ENCODE measurements around the gene KYAT1. TPM values are rescaled to one million over a fixed set of nuclear protein-coding genes. Genes with fewer than 3 reads are reported as not detected.

Gene KYAT1
- total and polyA plus RNA-seq, 4 donors, result 8.9 to 20.5 (median 13.3) TPM

- DNase-seq (ENCODE audit: low read depth in 4 of 6, low spot score in 6 of 6), result no peak
- no peaks in the 10 kb centered on the region for H3K9me3 ChIP-seq (ENCODE audit: control insufficient read depth, insufficient read depth, low read length)
- WGBS (ENCODE audit: insufficient coverage), result 88% methylated on average over 15 of the region's 16 CpGs
- H3K36me3 ChIP-seq (ENCODE audit: control insufficient read depth, insufficient read depth, low read length), result peaks cover 70% of the 10 kb centered on the region
- no peak overlapping the region for H3K4me3 ChIP-seq (ENCODE audit: low read depth, low read length)
- H3K4me1 ChIP-seq (ENCODE audit: control insufficient read depth, insufficient read depth, low read length), result peaks cover 26% of the 10 kb centered on the region
- no peaks in the 10 kb centered on the region for H3K27me3 ChIP-seq (ENCODE audit: control insufficient read depth, insufficient read depth, low read length)
- H3K27ac ChIP-seq (ENCODE audit: low read depth, low read length), result no peak overlapping the region
Measured at GRCh38 chr9:128821584-128822406, 60.0 kb downstream of the KYAT1 start.

- Histone ChIP-seq H3K4me1 (ENCODE audit: control insufficient read depth, insufficient read depth, low read length) (peaks cover 26% of the 10 kb centered on the region), H3K27me3 (ENCODE audit: control insufficient read depth, insufficient read depth, low read length) (no peaks in the 10 kb centered on the region), H3K36me3 (ENCODE audit: control insufficient read depth, insufficient read depth, low read length) (peaks cover 61% of the 10 kb centered on the region), H3K4me3 (ENCODE audit: low read depth, low read length) (no peak overlapping the region), H3K9me3 (ENCODE audit: control insufficient read depth, insufficient read depth, low read length) (no peaks in the 10 kb centered on the region), H3K27ac (ENCODE audit: low read depth, low read length) (no peak overlapping the region)
- DNase-seq (ENCODE audit: low read depth in 4 of 6, low spot score in 6 of 6), result no peak
- 92% methylated on average over 24 of the region's 24 CpGs for WGBS (ENCODE audit: insufficient coverage)
Measured at GRCh38 chr9:128820665-128821583, 60.8 kb downstream of the KYAT1 start.

DNA sequence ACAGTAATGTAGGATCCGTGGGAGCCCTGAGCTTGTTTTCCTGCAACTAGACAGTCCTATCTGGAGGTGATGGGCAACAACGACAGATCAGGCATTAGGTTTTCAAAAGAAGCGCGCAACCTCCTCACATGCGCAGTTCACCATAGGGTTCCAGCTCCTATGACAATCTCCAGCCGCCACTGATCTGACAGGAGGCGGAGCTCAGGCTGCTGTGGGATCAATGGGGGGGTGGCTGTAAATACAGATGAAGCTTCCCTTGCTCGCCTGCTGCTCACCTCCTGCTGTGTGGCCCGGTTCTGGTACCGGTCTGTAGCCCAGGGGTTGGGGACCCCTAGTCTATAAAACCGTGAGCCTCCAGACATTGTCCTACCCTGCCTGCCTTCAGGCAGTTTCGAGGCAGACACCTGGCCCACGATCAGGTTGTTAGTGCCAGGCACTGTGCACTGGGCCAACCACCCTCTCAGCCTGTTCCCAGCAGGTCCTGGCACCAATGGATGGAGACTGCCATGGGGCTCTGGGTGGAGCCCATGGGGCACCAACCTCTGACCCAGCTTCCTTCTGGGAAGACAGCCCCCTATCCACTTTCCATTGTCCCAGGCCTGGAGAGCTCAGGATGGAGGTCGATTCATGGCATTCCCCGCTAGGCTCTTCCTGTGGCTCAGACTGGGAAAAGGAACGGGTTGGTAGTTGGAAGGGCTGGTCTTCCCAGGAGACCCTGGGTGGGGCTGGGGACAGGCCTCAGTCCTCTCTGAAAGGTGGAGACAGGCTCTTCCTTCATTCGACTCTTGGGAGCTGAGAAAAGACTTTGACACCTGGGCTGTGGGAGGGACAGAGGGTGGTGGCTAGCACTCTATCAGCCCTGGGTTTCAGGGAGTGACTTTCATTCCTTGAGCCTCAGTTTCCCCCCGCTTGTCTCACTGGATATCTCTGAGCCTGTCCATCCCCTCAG lies 61.8 kb downstream of the KYAT1 start:
- WGBS (ENCODE audit: insufficient coverage), result 64% methylated on average over 11 of the region's 18 CpGs
- Histone ChIP-seq H3K4me3 (ENCODE audit: low read depth, low read length) (peak overlapping the region; percentile 31), H3K36me3 (ENCODE audit: control insufficient read depth, insufficient read depth, low read length) (peaks cover 52% of the 10 kb centered on the region), H3K27ac (ENCODE audit: low read depth, low read length) (no peak overlapping the region), H3K9me3 (ENCODE audit: control insufficient read depth, insufficient read depth, low read length) (no peaks in the 10 kb centered on the region), H3K4me1 (ENCODE audit: control insufficient read depth, insufficient read depth, low read length) (peaks cover 26% of the 10 kb centered on the region), H3K27me3 (ENCODE audit: control insufficient read depth, insufficient read depth, low read length) (no peaks in the 10 kb centered on the region)
- peak in 3 of 6 donors; percentile 19 to 83 (median 45) for DNase-seq (ENCODE audit: low read depth in 4 of 6, low spot score in 6 of 6)

GRCh38 chr9:128818839-128819715 lies 62.7 kb downstream of the KYAT1 start:
- Histone ChIP-seq H3K36me3 (ENCODE audit: control insufficient read depth, insufficient read depth, low read length) (peaks cover 43% of the 10 kb centered on the region), H3K27me3 (ENCODE audit: control insufficient read depth, insufficient read depth, low read length) (no peaks in the 10 kb centered on the region), H3K9me3 (ENCODE audit: control insufficient read depth, insufficient read depth, low read length) (no peaks in the 10 kb centered on the region), H3K4me1 (ENCODE audit: control insufficient read depth, insufficient read depth, low read length) (peaks cover 26% of the 10 kb centered on the region), H3K27ac (ENCODE audit: low read depth, low read length) (no peak overlapping the region), H3K4me3 (ENCODE audit: low read depth, low read length) (peak overlapping the region; percentile 31)
- peak in 3 of 6 donors; percentile 19 to 73 (median 70) for DNase-seq (ENCODE audit: low read depth in 4 of 6, low spot score in 6 of 6)
- 4% methylated on average over 85 of the region's 90 CpGs for WGBS (ENCODE audit: insufficient coverage)

DNA sequence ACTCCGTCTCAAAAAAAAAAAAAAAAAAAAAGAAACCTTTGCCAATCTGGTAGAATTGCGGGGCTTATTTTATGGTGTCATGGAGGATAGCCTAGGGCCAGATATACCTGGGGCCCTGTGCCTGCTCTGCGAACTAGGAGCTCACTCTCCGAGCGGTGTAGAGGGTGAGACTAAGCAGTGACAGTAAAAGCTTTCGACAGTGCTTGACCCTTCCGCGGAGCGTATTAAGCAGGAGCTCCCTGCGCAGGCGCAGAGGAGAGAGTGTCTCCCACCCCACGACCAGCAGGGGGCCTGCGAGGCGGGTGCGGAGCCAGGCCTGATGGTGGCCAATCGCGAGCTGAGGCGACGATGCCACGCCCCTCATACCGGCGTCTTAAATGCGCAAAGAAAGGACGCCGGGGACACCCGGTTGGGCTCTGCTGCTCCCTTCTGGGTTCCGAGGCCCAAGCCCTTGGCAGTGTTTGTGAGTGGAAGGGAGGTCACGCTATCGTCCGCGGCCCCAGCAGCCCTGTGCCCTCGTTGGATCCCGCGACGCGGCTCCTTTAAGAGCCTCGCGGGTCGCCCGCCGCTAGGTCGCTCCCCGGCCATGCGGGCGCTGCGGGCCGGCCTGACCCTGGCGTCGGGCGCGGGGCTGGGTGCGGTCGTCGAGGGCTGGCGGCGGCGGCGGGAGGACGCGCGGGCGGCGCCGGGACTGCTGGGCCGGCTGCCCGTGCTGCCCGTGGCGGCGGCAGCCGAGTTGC lies 63.5 kb downstream of the KYAT1 start, which contains the start of gene ENDOG:
ENDOG (plus strand) TSS at position 402 of the 740 bp plus-strand sequence; CDS start at position 587, 185 bp downstream.
- WGBS (ENCODE audit: insufficient coverage), result under 1% methylated on average over 69 of the region's 70 CpGs
- H3K36me3 ChIP-seq (ENCODE audit: control insufficient read depth, insufficient read depth, low read length), result peaks cover 35% of the 10 kb centered on the region
- H3K27me3 ChIP-seq (ENCODE audit: control insufficient read depth, insufficient read depth, low read length), result no peaks in the 10 kb centered on the region
- peak; percentile 90 to 99 (median 96) for DNase-seq (ENCODE audit: low read depth in 4 of 6, low spot score in 6 of 6)
- H3K9me3 ChIP-seq (ENCODE audit: control insufficient read depth, insufficient read depth, low read length), result no peaks in the 10 kb centered on the region
- peak within 1 kb of the TSS; percentile 65 for H3K27ac ChIP-seq (ENCODE audit: low read depth, low read length)
- H3K4me3 ChIP-seq (ENCODE audit: low read depth, low read length), result peak within 1 kb of the TSS; percentile 65
- peaks cover 26% of the 10 kb centered on the region for H3K4me1 ChIP-seq (ENCODE audit: control insufficient read depth, insufficient read depth, low read length)

GRCh38 chr9:128810873-128811272 lies 70.9 kb downstream of the KYAT1 start:
- WGBS (ENCODE audit: insufficient coverage), result 90% methylated on average over 2 of the region's 5 CpGs

DNA sequence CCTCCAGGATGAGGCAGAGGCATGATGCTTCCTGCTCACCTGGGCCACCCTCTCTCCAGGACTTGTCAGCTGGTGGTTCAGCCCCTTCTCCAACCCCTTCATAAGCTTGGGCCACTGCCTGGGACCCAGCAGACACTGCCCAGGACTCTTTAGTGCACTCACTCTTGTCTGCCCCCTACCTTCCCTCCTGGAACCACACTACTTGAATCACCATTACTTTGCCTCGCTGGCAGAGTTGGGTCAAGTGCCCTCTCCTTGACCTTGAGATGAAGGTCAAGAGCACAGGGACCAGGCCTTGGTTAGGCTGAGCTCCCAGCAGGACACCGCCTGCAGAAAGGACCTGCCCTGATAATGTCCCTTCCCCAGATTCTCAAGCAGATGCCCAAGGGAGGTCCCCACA lies 71.9 kb downstream of the KYAT1 start:
- 75% methylated on average over 2 of the region's 2 CpGs for WGBS (ENCODE audit: insufficient coverage)
- no peak overlapping the region for H3K27ac ChIP-seq (ENCODE audit: low read depth, low read length)

More at GRCh38 chr9:128810873-128811272, 70.9 kb downstream of the KYAT1 start:
- DNase-seq (ENCODE audit: low read depth in 4 of 6, low spot score in 6 of 6), result no peak
- no peaks in the 10 kb centered on the region for H3K4me1 ChIP-seq (ENCODE audit: control insufficient read depth, insufficient read depth, low read length)
- H3K9me3 ChIP-seq (ENCODE audit: control insufficient read depth, insufficient read depth, low read length), result no peaks in the 10 kb centered on the region
- H3K4me3 ChIP-seq (ENCODE audit: low read depth, low read length), result no peak overlapping the region
- H3K36me3 ChIP-seq (ENCODE audit: control insufficient read depth, insufficient read depth, low read length), result peaks cover 38% of the 10 kb centered on the region
- H3K27ac ChIP-seq (ENCODE audit: low read depth, low read length), result no peak overlapping the region
- no peaks in the 10 kb centered on the region for H3K27me3 ChIP-seq (ENCODE audit: control insufficient read depth, insufficient read depth, low read length)

GRCh38 chr9:128809036-128809599 lies 72.6 kb downstream of the KYAT1 start:
- DNase-seq (ENCODE audit: low read depth in 4 of 6, low spot score in 6 of 6), result no peak
- H3K4me1 ChIP-seq (ENCODE audit: control insufficient read depth, insufficient read depth, low read length), result no peaks in the 10 kb centered on the region
- WGBS (ENCODE audit: insufficient coverage), result 94% methylated on average over 10 of the region's 12 CpGs
- H3K4me3 ChIP-seq (ENCODE audit: low read depth, low read length), result no peak overlapping the region
- no peaks in the 10 kb centered on the region for H3K27me3 ChIP-seq (ENCODE audit: control insufficient read depth, insufficient read depth, low read length)
- H3K36me3 ChIP-seq (ENCODE audit: control insufficient read depth, insufficient read depth, low read length), result peaks cover 50% of the 10 kb centered on the region
- H3K27ac ChIP-seq (ENCODE audit: low read depth, low read length), result no peak overlapping the region
- H3K9me3 ChIP-seq (ENCODE audit: control insufficient read depth, insufficient read depth, low read length), result no peaks in the 10 kb centered on the region

More for the DNA sequence above, 71.9 kb downstream of the KYAT1 start:
- peaks cover 48% of the 10 kb centered on the region for H3K36me3 ChIP-seq (ENCODE audit: control insufficient read depth, insufficient read depth, low read length)
- H3K4me3 ChIP-seq (ENCODE audit: low read depth, low read length), result no peak overlapping the region
- no peak for DNase-seq (ENCODE audit: low read depth in 4 of 6, low spot score in 6 of 6)
- H3K4me1 ChIP-seq (ENCODE audit: control insufficient read depth, insufficient read depth, low read length), result no peaks in the 10 kb centered on the region
- no peaks in the 10 kb centered on the region for H3K9me3 ChIP-seq (ENCODE audit: control insufficient read depth, insufficient read depth, low read length)
- no peaks in the 10 kb centered on the region for H3K27me3 ChIP-seq (ENCODE audit: control insufficient read depth, insufficient read depth, low read length)

Data from spinal cord (tissue), 10 donors.